Measurements from ENCODE around the gene BTBD17. TPM values are rescaled to one million over a fixed set of nuclear protein-coding genes. Genes with fewer than 3 reads are reported as not detected.

The BTBD17 gene
- total RNA-seq, 1 donor from 2014 or later = not detected

- DNase-seq (ENCODE audit: low read depth) (no peak), FAIRE-seq (no peak)
- Histone ChIP-seq H3K4me3 (ENCODE audit: insufficient read depth, low read depth, low read length) (no peak overlapping the region), H3K4me2 (ENCODE audit: low read length) (no peak overlapping the region), H3K9me3 (ENCODE audit: insufficient read depth, low read depth, low read length) (no peaks in the 10 kb centered on the region), H3K27ac (ENCODE audit: low read depth, low read length) (no peak overlapping the region), H3K27me3 (ENCODE audit: insufficient read depth, low read length) (peaks cover 3% of the 10 kb centered on the region), H3K9ac (ENCODE audit: low read length) (no peak overlapping the region), H4K20me1 (ENCODE audit: insufficient read depth, low read length) (no peaks in the 10 kb centered on the region), H3K79me2 (ENCODE audit: insufficient read depth, low read length) (no peaks in the 10 kb centered on the region), H3K4me1 (ENCODE audit: insufficient read depth, low read length) (no peaks in the 10 kb centered on the region), H3K36me3 (ENCODE audit: insufficient read depth, low read length) (no peaks in the 10 kb centered on the region), H2AFZ (ENCODE audit: low read depth, low read length) (no peak overlapping the region)
- no peaks in the 10 kb centered on the region for H3K36me3 Mint-ChIP-seq (ENCODE audit: low read depth, unreplicated experiment)
- H3K27ac Mint-ChIP-seq (ENCODE audit: unreplicated experiment) = no peak overlapping the region
- H3K9me3 Mint-ChIP-seq (ENCODE audit: unreplicated experiment) = peaks cover 2% of the 10 kb centered on the region
- H3K4me3 Mint-ChIP-seq (ENCODE audit: unreplicated experiment) = no peak overlapping the region
- no peak for TF ChIP-seq EZH2 (IDR thresholded peaks at IDR 0.05; ENCODE audit: insufficient read depth, low read length)
- H3K4me1 Mint-ChIP-seq (ENCODE audit: low read depth, unreplicated experiment) = peaks cover 4% of the 10 kb centered on the region
- peaks cover 47% of the 10 kb centered on the region for H3K27me3 Mint-ChIP-seq (ENCODE audit: low read depth, unreplicated experiment)
These were observed 10.0 kb upstream of the BTBD17 start for GRCh38 chr17:74371653-74372147.

GRCh38 chr17:74369665-74370490, 8.2 kb upstream of the BTBD17 start:
- peaks cover 2% of the 10 kb centered on the region for H3K9me3 Mint-ChIP-seq (ENCODE audit: unreplicated experiment)
- H3K9me3 ChIP-seq (ENCODE audit: insufficient read depth, low read depth, low read length) = no peaks in the 10 kb centered on the region
- no peak overlapping the region for H3K4me3 ChIP-seq (ENCODE audit: insufficient read depth, low read depth, low read length)
- DNase-seq (ENCODE audit: low read depth) (no peak), FAIRE-seq (no peak)
- H3K27ac Mint-ChIP-seq (ENCODE audit: unreplicated experiment) = peak overlapping the region; percentile 59
- H3K27me3 ChIP-seq (ENCODE audit: insufficient read depth, low read length) = peaks cover 3% of the 10 kb centered on the region
- H4K20me1 ChIP-seq (ENCODE audit: insufficient read depth, low read length) = no peaks in the 10 kb centered on the region
- H3K79me2 ChIP-seq (ENCODE audit: insufficient read depth, low read length) = no peaks in the 10 kb centered on the region
- H3K9ac ChIP-seq (ENCODE audit: low read length) = no peak overlapping the region
- no peak overlapping the region for H3K27ac ChIP-seq (ENCODE audit: low read depth, low read length)
- H3K4me1 Mint-ChIP-seq (ENCODE audit: low read depth, unreplicated experiment) = peaks cover 4% of the 10 kb centered on the region
- no peaks in the 10 kb centered on the region for H3K36me3 ChIP-seq (ENCODE audit: insufficient read depth, low read length)
- TF ChIP-seq CTCF (IDR thresholded peaks at IDR 0.05; ENCODE audit: insufficient read depth, low read depth, low read length) = no peak
- no peak for TF ChIP-seq EZH2 (IDR thresholded peaks at IDR 0.05; ENCODE audit: insufficient read depth, low read length)
- no peaks in the 10 kb centered on the region for H3K4me1 ChIP-seq (ENCODE audit: insufficient read depth, low read length)
- H3K4me2 ChIP-seq (ENCODE audit: low read length) = no peak overlapping the region
- peaks cover 52% of the 10 kb centered on the region for H3K27me3 Mint-ChIP-seq (ENCODE audit: low read depth, unreplicated experiment)
- no peaks in the 10 kb centered on the region for H3K36me3 Mint-ChIP-seq (ENCODE audit: low read depth, unreplicated experiment)
- no peak overlapping the region for H2AFZ ChIP-seq (ENCODE audit: low read depth, low read length)
- no peak overlapping the region for H3K4me3 Mint-ChIP-seq (ENCODE audit: unreplicated experiment)

- Mint-ChIP-seq H3K4me1 (ENCODE audit: low read depth, unreplicated experiment) (peaks cover 4% of the 10 kb centered on the region), H3K9me3 (ENCODE audit: unreplicated experiment) (peaks cover under 1% of the 10 kb centered on the region), H3K27ac (ENCODE audit: unreplicated experiment) (peak overlapping the region; percentile 59), H3K36me3 (ENCODE audit: low read depth, unreplicated experiment) (no peaks in the 10 kb centered on the region), H3K4me3 (ENCODE audit: unreplicated experiment) (no peak overlapping the region), H3K27me3 (ENCODE audit: low read depth, unreplicated experiment) (peaks cover 45% of the 10 kb centered on the region)
- FAIRE-seq (no peak), DNase-seq (ENCODE audit: low read depth) (no peak)
- no peaks in the 10 kb centered on the region for H3K36me3 ChIP-seq (ENCODE audit: insufficient read depth, low read length)
- H3K9me3 ChIP-seq (ENCODE audit: insufficient read depth, low read depth, low read length) = no peaks in the 10 kb centered on the region
- H3K27me3 ChIP-seq (ENCODE audit: insufficient read depth, low read length) = peaks cover 2% of the 10 kb centered on the region
- no peak for TF ChIP-seq CTCF (IDR thresholded peaks at IDR 0.05; ENCODE audit: insufficient read depth, low read depth, low read length)
- TF ChIP-seq EZH2 (IDR thresholded peaks at IDR 0.05; ENCODE audit: insufficient read depth, low read length) = no peak
- H4K20me1 ChIP-seq (ENCODE audit: insufficient read depth, low read length) = no peaks in the 10 kb centered on the region
- H3K9ac ChIP-seq (ENCODE audit: low read length) = no peak overlapping the region
- no peaks in the 10 kb centered on the region for H3K4me1 ChIP-seq (ENCODE audit: insufficient read depth, low read length)
- H3K79me2 ChIP-seq (ENCODE audit: insufficient read depth, low read length) = no peaks in the 10 kb centered on the region
- no peak overlapping the region for H3K4me2 ChIP-seq (ENCODE audit: low read length)
- H2AFZ ChIP-seq (ENCODE audit: low read depth, low read length) = no peak overlapping the region
- no peak overlapping the region for H3K4me3 ChIP-seq (ENCODE audit: insufficient read depth, low read depth, low read length)
- H3K27ac ChIP-seq (ENCODE audit: low read depth, low read length) = no peak overlapping the region
These were observed 7.6 kb upstream of the BTBD17 start for GRCh38 chr17:74369221-74369620.
